IPS-18a (cell line): Measurements from ENCODE around the gene COL24A1.
"Not testable (repeated sequence)": the region's sequence is repeated elsewhere in the genome, so short reads cannot be mapped to it uniquely, and the experiment has no call there.

Experiments
- H3K27ac ChIP-seq: one replicate; pipeline ENCODE4 v1.5.1; 2013; ENCODE audit warnings: low read length
- H3K27me3 ChIP-seq: one replicate; pipeline ENCODE4 v1.6.1; 2013; ENCODE audit warnings: mild to moderate bottlenecking, low read length; ENCODE audit not compliant: control insufficient read depth, insufficient read depth
- H3K36me3 ChIP-seq: one replicate; pipeline ENCODE4 v1.6.1; 2013; ENCODE audit warnings: low read depth, low read length; ENCODE audit not compliant: control insufficient read depth
- H3K4me1 ChIP-seq: one replicate; pipeline ENCODE4 v1.6.1; 2013; ENCODE audit warnings: low read depth, low read length; ENCODE audit not compliant: control insufficient read depth
- H3K4me3 ChIP-seq: one replicate; pipeline ENCODE4 v1.5.1; 2013; ENCODE audit warnings: low read length
- H3K9ac ChIP-seq: one replicate; pipeline ENCODE4 v1.6.1; 2013; ENCODE audit warnings: mild to moderate bottlenecking, low read length, moderate library complexity
- H3K9me3 ChIP-seq: one replicate; pipeline ENCODE4 v1.6.1; 2013; ENCODE audit warnings: low read depth, low read length; ENCODE audit not compliant: control insufficient read depth

Gene COL24A1

DNA sequence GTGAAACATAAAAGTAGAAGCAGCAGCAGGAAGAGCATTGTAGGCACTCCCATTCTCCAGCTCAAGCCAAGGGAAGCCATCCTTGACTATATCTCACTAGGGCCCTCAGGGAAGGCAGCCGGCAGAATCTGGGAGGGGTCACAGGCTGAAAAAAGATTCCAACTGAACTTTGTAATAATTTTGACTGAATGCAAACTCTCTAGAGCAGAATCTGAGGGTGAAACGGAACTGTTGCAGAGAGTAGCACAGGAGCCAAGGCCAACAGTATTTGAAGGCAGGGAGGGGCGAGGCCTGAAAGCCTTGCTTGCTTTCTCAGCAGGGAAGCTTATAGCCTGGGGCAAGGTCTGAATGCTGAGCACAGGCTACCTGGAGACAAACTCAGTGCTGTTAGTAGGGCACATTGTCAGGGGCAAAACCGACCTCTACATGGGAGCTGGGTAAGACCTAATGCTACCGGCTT lies 180.6 kb downstream of the COL24A1 start:
- no peak overlapping the region for H3K9ac ChIP-seq
- no peak overlapping the region for H3K4me3 ChIP-seq
- H3K27me3 ChIP-seq, result no peaks in the 10 kb centered on the region
- no peaks in the 10 kb centered on the region for H3K36me3 ChIP-seq
- peaks cover 9% of the 10 kb centered on the region for H3K4me1 ChIP-seq
- no peak overlapping the region for H3K27ac ChIP-seq
- H3K9me3 ChIP-seq, result no peaks in the 10 kb centered on the region

DNA sequence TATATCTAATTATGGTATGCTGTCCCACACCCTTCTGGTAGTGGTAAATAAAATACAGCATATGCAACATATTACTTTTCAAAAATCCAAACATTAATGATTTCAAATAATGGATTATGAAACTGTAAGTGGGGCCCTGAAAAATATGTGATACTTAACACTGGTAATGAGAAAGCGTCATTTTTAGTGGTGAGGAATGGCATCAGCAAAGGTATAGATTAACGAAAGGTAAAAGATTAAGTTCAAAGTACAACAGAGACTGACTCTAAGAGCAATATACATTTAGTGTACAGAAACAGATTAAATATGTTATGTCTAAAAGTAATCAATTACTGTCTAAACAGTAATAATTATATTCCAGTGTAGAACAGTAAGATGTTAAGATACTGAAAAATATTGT lies 194.1 kb downstream of the COL24A1 start:
- Histone ChIP-seq H3K4me3 (no peak overlapping the region), H3K9me3 (no peaks in the 10 kb centered on the region), H3K9ac (no peak overlapping the region), H3K4me1 (peaks cover 2% of the 10 kb centered on the region), H3K27ac (no peak overlapping the region), H3K27me3 (no peaks in the 10 kb centered on the region), H3K36me3 (no peaks in the 10 kb centered on the region)

DNA sequence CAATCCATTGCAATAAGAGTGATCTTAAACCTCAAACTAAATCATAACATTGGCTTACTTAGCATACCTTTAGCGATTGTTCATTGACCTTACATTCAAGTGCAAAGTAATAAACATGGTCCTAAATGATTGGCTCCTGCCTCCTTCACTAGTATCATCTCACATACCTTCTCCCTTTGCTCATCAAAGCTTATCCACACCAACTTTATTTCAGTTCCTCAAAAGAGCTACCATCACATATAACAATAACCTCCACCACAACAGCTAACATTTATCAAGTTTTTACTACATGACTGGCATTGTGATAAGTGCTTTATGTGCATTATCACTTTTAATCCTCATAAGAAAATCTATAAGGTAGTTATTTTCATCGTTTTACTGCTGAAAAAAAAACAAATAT lies 198.8 kb downstream of the COL24A1 start:
- no peaks in the 10 kb centered on the region for H3K27me3 ChIP-seq
- H3K27ac ChIP-seq, result no peak overlapping the region
- H3K36me3 ChIP-seq, result no peaks in the 10 kb centered on the region
- H3K4me1 ChIP-seq, result no peaks in the 10 kb centered on the region
- no peaks in the 10 kb centered on the region for H3K9me3 ChIP-seq
- H3K4me3 ChIP-seq, result no peak overlapping the region
- H3K9ac ChIP-seq, result no peak overlapping the region

DNA sequence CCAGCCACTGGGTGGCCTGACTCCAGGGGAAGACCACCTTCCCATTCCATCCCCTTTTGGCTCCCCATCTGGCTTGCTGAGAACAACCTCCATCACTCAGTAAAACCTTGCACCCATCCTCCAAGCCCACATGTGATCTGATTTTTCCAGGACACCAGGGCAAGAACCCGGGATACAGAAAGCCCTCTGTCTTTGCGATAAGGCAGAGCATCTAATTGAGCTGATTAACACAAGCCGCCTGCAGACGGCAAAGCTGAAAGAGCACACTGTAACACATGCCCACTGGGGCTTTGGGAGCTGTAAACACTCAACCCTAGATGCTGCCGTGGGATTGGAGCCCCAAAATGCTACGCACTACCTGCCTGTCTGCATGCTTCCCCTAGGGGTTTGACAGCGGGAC lies 201.4 kb downstream of the COL24A1 start:
- not testable (repeated sequence) for H3K4me3 ChIP-seq, H3K36me3 ChIP-seq, H3K27me3 ChIP-seq, H3K4me1 ChIP-seq, H3K9ac ChIP-seq, H3K27ac ChIP-seq, H3K9me3 ChIP-seq

DNA sequence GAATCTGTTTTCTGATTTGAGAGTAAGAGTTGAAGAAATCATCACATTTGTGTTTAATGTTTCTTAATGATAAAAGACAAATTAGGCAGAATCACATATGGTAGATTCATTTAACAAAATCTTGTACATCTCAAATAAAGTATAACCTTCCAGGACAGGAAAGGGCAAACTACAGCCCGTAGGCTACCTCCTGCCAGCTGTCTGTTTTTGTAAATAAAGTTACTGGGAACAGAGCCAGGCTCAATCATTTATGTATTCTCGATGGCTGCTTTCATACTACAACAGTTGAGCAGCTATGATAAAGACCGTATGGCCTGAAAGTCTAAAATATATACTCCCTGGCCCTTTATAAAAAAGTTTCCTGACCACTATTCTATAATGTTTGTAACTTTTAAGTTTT lies 204.1 kb downstream of the COL24A1 start:
- H3K27me3 ChIP-seq, result no peaks in the 10 kb centered on the region

DNA sequence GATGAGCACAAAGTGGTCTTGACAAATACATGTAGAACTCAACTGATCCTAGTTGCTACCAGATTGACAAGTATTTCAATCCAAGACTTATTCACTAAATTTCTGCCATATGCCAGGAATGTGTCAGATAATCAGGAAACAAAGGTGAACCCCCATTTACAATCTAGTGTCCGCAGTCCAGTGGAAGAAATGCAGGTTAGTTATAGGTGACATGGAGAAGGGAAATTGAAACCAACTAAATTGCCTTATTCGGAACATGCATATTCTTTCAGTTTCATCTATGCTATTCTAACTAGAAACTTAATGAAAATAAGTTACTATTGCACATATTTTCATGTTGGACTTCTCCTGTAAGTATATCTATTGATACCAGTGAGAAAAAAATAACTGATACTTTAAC lies 209.4 kb downstream of the COL24A1 start:
- H3K27ac ChIP-seq, result no peak overlapping the region
- no peaks in the 10 kb centered on the region for H3K27me3 ChIP-seq
- H3K9ac ChIP-seq, result no peak overlapping the region
- H3K4me1 ChIP-seq, result no peaks in the 10 kb centered on the region
- H3K9me3 ChIP-seq, result no peaks in the 10 kb centered on the region
- no peak overlapping the region for H3K4me3 ChIP-seq
- no peaks in the 10 kb centered on the region for H3K36me3 ChIP-seq

More for the DNA sequence above, 204.1 kb downstream of the COL24A1 start:
- Histone ChIP-seq H3K4me1 (no peaks in the 10 kb centered on the region), H3K9me3 (no peaks in the 10 kb centered on the region), H3K9ac (no peak overlapping the region), H3K4me3 (no peak overlapping the region), H3K27ac (no peak overlapping the region), H3K36me3 (no peaks in the 10 kb centered on the region)

DNA sequence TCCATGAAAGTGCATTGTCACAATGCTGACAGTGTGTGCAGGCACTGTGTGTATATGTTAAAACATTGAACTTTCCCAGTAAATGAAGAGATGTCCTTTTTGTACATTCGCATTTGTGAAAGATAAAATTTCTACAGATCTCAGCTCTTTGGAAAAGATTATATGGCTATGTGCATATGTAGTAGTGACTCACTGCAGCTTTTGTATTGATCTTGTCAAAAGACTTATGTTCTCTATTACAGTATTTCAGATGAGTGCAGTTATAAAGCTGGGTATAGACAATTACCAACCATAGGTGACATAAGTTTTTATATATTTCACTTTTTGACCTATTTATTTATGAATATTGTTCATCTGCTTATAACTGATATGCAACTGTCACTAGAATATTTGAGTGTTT lies 212.6 kb downstream of the COL24A1 start:
- no peaks in the 10 kb centered on the region for H3K36me3 ChIP-seq
- no peak overlapping the region for H3K27ac ChIP-seq
- no peaks in the 10 kb centered on the region for H3K4me1 ChIP-seq
- H3K9ac ChIP-seq, result no peak overlapping the region
- H3K4me3 ChIP-seq, result no peak overlapping the region
- no peaks in the 10 kb centered on the region for H3K9me3 ChIP-seq
- no peaks in the 10 kb centered on the region for H3K27me3 ChIP-seq

DNA sequence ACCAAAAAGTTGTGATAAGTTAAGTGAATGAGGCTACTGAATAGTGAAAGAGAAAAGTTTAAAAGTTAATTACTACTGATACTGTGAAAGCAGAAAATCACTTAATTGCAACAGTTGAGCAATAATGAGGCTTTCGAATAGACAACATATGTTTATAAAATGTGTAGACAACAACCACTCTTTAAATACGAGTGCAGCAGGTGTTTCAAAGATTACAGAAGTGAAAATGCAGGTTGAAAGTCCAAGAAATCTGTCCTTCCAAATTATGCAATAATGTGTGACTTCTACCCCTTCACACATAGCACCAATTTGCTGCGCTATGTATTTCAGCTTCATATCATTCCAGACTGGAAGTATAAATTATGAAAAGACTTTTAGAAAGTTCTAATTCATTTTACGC lies 213.0 kb downstream of the COL24A1 start:
- H3K9me3 ChIP-seq, result no peaks in the 10 kb centered on the region
- no peak overlapping the region for H3K27ac ChIP-seq
- no peaks in the 10 kb centered on the region for H3K4me1 ChIP-seq
- H3K4me3 ChIP-seq, result no peak overlapping the region
- no peak overlapping the region for H3K9ac ChIP-seq
- no peaks in the 10 kb centered on the region for H3K27me3 ChIP-seq
- no peaks in the 10 kb centered on the region for H3K36me3 ChIP-seq

DNA sequence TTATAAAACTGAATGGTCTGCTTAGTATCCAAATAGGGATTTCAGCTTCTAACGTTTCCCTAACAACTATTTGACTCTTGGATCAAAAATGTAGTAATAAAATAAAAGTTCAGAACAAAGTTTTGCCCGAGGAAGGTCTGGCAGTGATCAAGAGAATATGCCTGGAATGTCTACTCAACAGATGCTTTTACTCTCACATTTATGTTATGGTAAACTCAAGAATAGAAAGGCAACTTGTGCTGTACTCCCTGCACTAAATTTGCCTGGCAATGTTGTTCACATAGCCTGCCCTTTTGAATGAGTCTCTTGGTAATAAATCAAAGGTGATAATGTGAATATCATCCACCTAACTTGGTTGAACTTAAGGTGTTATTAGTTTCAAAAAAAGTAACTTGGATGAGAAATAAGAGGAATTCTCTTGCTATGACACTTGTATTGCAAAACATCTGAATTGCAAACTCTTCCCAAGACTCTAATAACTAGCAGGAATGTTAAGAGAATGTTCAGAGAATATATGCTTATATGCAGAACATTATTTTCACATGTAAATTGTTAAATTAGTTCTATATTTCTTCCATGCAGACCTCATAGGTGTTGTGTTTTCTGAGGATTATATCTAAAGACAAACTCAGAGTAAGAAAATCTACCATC lies 215.8 kb downstream of the COL24A1 start:
- H3K9ac ChIP-seq, result no peak overlapping the region
- H3K9me3 ChIP-seq, result no peaks in the 10 kb centered on the region
- H3K36me3 ChIP-seq, result no peaks in the 10 kb centered on the region
- H3K27me3 ChIP-seq, result no peaks in the 10 kb centered on the region
- no peak overlapping the region for H3K4me3 ChIP-seq
- H3K27ac ChIP-seq, result no peak overlapping the region
- H3K4me1 ChIP-seq, result no peaks in the 10 kb centered on the region

DNA sequence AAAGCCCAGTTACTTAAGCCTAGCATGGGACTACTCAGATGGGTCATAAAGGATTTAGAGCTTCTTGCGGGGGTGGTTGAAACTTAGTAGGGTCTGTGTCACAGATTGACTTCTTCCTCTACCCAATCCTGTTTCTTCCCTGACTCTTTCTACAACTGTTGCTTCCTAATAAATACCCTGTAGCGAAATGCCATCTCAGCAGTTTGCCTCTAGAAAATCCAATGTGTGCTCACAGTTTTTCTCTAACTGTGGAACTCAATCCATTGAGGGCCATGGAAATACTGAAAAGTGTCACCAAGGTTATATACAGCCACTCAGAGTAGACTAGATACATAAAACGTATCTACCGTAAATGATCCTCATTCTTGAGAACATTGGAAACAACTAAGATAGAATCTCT lies 217.7 kb downstream of the COL24A1 start:
- Histone ChIP-seq H3K27ac (no peak overlapping the region), H3K27me3 (no peaks in the 10 kb centered on the region), H3K9me3 (no peaks in the 10 kb centered on the region), H3K4me3 (no peak overlapping the region), H3K36me3 (no peaks in the 10 kb centered on the region), H3K4me1 (no peaks in the 10 kb centered on the region), H3K9ac (no peak overlapping the region)

DNA sequence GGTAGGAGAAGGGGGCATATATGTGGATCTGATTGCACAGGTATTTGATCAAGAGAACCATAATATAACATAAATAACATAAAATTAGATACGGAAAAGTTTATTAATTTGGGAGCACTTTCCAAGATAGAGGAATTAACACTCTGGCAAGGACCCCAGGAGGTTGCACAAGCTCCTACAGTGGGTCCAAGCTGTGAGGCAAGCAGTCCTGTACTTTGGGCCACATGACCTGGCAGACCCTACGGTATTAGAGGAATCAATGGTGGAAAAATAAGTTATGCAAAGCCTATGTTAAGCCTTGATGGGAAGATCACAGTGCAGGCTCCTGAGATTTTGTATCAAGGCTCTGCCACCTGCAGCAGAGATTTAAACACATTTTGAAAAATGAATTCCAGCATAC lies 220.1 kb downstream of the COL24A1 start:
- H3K27me3 ChIP-seq, result no peaks in the 10 kb centered on the region
- H3K4me3 ChIP-seq, result no peak overlapping the region
- no peaks in the 10 kb centered on the region for H3K36me3 ChIP-seq
- no peak overlapping the region for H3K9ac ChIP-seq
- no peaks in the 10 kb centered on the region for H3K4me1 ChIP-seq
- no peaks in the 10 kb centered on the region for H3K9me3 ChIP-seq
- H3K27ac ChIP-seq, result no peak overlapping the region

DNA sequence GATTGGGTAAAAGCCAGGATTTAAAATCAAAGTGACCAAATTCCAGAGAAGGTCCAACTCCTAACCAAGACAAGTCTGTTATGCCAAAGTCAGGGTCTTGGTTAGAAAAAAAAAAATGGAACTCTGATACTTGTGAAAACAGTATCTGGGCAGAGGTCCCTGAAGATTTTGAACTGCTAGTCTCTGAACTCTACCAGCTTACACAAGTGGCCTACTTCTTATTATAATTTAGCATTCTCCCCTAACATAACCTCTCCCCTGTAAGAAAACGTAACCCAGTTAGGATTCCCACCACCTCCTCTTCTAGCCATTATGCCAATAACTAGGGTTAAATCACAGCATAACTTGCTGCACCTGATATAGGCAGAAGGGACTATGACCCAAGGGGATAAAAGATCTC lies 220.5 kb downstream of the COL24A1 start:
- no peak overlapping the region for H3K4me3 ChIP-seq
- no peaks in the 10 kb centered on the region for H3K4me1 ChIP-seq
- no peaks in the 10 kb centered on the region for H3K27me3 ChIP-seq
- no peaks in the 10 kb centered on the region for H3K36me3 ChIP-seq
- H3K9me3 ChIP-seq, result no peaks in the 10 kb centered on the region
- H3K9ac ChIP-seq, result no peak overlapping the region
- no peak overlapping the region for H3K27ac ChIP-seq
